ENCODE measurements around the gene ERICH2. TPM values are rescaled to one million over a fixed set of nuclear protein-coding genes. Genes with fewer than 3 reads are reported as not detected.

The ERICH2 gene
- total and polyA plus RNA-seq, 2 of the 13 experiments (the other 11 are each of a cell fraction or from before 2014, with no cell fraction given): not detected

DNA sequence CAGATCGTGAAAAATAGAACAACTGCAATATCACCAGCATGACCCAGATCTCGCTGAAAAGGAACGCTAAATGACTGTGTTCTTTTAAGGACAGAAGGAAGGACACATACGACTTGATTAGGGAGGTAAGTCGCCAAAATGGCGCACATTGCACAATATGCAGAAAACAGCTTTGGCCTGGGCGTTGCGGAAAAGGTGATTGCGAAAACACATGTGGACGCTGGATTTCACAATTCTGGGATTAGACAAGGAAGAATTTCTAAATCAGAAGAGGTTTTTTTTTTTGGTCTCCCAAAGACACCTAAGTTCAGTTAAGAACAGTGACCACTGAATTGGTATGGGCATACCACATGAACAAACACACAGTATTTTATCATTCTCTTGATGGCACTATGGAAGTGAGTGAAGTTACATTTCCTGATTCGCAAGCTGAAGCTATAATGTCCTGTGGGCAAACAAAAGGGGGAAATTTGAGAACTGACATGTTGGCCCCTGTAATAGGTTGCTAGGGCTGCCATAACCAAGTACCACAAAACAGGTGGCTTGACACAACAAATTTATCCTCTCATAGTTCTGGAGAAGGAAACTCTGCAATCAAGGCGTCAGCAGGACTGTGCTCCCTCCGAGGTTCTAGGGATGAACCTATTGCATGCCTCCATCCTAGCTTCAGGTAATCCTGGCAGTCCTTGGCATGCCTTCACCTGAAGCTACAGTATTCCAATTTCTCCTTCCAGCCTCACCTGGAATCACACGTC is 25.8 kb upstream of the ERICH2 start (continued):
- TF ChIP-seq NR2F2 (IDR thresholded peaks at IDR 0.05; ENCODE audit: borderline replicate concordance, low read depth): no peak
- no peak for TF ChIP-seq GABPA (IDR thresholded peaks at IDR 0.05; ENCODE audit: low read depth, low read length)
- 0 out of 2 replicates have a peak, but pooled peaks have one; percentile 20 for TF ChIP-seq GABPA (CRISPR knock-in tag; IDR thresholded peaks at IDR 0.05; ENCODE audit: low read depth)
- TF ChIP-seq ZNF772 (CRISPR knock-in tag; IDR thresholded peaks at IDR 0.05): no peak
- no peak for TF ChIP-seq ZNF431 (CRISPR knock-in tag; IDR thresholded peaks at IDR 0.05; ENCODE audit: borderline replicate concordance, low read depth)
- TF ChIP-seq ZNF296 (CRISPR knock-in tag; conservative IDR thresholded peaks at IDR 0.05): no peak
- peak; percentile 95 for TF ChIP-seq GATAD2A (CRISPR knock-in tag; IDR thresholded peaks at IDR 0.05)
- peak; percentile 20; the same call in 1 of the 2 replicates for TF ChIP-seq ZNF788 (CRISPR knock-in tag; IDR thresholded peaks at IDR 0.05; ENCODE audit: borderline replicate concordance)
- TF ChIP-seq ZNF737 (CRISPR knock-in tag; IDR thresholded peaks at IDR 0.05; ENCODE audit: borderline replicate concordance): no peak
- TF ChIP-seq ETV5 (CRISPR knock-in tag; IDR thresholded peaks at IDR 0.05; ENCODE audit: borderline replicate concordance): peak; percentile 59; the same call in 1 of the 2 replicates
- TF ChIP-seq ZNF775 (CRISPR knock-in tag; IDR thresholded peaks at IDR 0.05; ENCODE audit: borderline replicate concordance): no peak
- TF ChIP-seq, protein P1, sequence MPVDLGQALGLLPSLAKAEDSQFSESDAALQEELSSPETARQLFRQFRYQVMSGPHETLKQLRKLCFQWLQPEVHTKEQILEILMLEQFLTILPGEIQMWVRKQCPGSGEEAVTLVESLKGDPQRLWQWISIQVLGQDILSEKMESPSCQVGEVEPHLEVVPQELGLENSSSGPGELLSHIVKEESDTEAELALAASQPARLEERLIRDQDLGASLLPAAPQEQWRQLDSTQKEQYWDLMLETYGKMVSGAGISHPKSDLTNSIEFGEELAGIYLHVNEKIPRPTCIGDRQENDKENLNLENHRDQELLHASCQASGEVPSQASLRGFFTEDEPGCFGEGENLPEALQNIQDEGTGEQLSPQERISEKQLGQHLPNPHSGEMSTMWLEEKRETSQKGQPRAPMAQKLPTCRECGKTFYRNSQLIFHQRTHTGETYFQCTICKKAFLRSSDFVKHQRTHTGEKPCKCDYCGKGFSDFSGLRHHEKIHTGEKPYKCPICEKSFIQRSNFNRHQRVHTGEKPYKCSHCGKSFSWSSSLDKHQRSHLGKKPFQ (CRISPR knock-in tag; IDR thresholded peaks at IDR 0.05; ENCODE audit: insufficient replicate concordance): no peak
- no peak for TF ChIP-seq ATAD3A (CRISPR knock-in tag; IDR thresholded peaks at IDR 0.05)
- no peak for TF ChIP-seq FOXK2 (IDR thresholded peaks at IDR 0.05)
- no peak for TF ChIP-seq KDM6A (CRISPR knock-in tag; IDR thresholded peaks at IDR 0.05; ENCODE audit: low read depth)
- no peak for TF ChIP-seq CHD2 (IDR thresholded peaks at IDR 0.05; ENCODE audit: low read depth, low read length)
- TF ChIP-seq, protein P2, sequence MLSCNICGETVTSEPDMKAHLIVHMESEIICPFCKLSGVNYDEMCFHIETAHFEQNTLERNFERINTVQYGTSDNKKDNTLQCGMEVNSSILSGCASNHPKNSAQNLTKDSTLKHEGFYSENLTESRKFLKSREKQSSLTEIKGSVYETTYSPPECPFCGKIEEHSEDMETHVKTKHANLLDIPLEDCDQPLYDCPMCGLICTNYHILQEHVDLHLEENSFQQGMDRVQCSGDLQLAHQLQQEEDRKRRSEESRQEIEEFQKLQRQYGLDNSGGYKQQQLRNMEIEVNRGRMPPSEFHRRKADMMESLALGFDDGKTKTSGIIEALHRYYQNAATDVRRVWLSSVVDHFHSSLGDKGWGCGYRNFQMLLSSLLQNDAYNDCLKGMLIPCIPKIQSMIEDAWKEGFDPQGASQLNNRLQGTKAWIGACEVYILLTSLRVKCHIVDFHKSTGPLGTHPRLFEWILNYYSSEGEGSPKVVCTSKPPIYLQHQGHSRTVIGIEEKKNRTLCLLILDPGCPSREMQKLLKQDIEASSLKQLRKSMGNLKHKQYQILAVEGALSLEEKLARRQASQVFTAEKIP (CRISPR knock-in tag; IDR thresholded peaks at IDR 0.05; ENCODE audit: borderline replicate concordance): no peak
- no peak for TF ChIP-seq POLR2AphosphoS5 (IDR thresholded peaks at IDR 0.05; ENCODE audit: low read depth, low read length)
- TF ChIP-seq, protein P3, sequence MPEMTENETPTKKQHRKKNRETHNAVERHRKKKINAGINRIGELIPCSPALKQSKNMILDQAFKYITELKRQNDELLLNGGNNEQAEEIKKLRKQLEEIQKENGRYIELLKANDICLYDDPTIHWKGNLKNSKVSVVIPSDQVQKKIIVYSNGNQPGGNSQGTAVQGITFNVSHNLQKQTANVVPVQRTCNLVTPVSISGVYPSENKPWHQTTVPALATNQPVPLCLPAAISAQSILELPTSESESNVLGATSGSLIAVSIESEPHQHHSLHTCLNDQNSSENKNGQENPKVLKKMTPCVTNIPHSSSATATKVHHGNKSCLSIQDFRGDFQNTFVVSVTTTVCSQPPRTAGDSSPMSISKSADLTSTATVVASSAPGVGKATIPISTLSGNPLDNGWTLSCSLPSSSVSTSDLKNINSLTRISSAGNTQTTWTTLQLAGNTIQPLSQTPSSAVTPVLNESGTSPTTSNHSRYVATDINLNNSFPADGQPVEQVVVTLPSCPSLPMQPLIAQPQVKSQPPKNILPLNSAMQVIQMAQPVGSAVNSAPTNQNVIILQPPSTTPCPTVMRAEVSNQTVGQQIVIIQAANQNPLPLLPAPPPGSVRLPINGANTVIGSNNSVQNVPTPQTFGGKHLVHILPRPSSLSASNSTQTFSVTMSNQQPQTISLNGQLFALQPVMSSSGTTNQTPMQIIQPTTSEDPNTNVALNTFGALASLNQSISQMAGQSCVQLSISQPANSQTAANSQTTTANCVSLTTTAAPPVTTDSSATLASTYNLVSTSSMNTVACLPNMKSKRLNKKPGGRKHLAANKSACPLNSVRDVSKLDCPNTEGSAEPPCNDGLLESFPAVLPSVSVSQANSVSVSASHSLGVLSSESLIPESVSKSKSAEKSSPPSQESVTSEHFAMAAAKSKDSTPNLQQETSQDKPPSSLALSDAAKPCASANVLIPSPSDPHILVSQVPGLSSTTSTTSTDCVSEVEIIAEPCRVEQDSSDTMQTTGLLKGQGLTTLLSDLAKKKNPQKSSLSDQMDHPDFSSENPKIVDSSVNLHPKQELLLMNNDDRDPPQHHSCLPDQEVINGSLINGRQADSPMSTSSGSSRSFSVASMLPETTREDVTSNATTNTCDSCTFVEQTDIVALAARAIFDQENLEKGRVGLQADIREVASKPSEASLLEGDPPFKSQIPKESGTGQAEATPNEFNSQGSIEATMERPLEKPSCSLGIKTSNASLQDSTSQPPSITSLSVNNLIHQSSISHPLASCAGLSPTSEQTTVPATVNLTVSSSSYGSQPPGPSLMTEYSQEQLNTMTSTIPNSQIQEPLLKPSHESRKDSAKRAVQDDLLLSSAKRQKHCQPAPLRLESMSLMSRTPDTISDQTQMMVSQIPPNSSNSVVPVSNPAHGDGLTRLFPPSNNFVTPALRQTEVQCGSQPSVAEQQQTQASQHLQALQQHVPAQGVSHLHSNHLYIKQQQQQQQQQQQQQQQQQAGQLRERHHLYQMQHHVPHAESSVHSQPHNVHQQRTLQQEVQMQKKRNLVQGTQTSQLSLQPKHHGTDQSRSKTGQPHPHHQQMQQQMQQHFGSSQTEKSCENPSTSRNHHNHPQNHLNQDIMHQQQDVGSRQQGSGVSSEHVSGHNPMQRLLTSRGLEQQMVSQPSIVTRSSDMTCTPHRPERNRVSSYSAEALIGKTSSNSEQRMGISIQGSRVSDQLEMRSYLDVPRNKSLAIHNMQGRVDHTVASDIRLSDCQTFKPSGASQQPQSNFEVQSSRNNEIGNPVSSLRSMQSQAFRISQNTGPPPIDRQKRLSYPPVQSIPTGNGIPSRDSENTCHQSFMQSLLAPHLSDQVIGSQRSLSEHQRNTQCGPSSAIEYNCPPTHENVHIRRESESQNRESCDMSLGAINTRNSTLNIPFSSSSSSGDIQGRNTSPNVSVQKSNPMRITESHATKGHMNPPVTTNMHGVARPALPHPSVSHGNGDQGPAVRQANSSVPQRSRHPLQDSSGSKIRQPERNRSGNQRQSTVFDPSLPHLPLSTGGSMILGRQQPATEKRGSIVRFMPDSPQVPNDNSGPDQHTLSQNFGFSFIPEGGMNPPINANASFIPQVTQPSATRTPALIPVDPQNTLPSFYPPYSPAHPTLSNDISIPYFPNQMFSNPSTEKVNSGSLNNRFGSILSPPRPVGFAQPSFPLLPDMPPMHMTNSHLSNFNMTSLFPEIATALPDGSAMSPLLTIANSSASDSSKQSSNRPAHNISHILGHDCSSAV (CRISPR knock-in tag; IDR thresholded peaks at IDR 0.05; ENCODE audit: borderline replicate concordance): no peak
